Activated naive CD8-positive, alpha-beta T cell (primary cell): ENCODE measurements around the gene PTPRN2.
"Not testable (repeated sequence)": the region's sequence is repeated elsewhere in the genome, so short reads cannot be mapped to it uniquely, and the experiment has no call there.

Source experiments
- H3K27ac Mint-ChIP-seq: one replicate; pipeline ENCODE4 v1.8.0; 2021; ENCODE audit warnings: mixed read lengths
- H3K27me3 Mint-ChIP-seq: one replicate; pipeline ENCODE4 v1.8.0; 2021; ENCODE audit warnings: mixed read lengths
- H3K36me3 Mint-ChIP-seq: one replicate; pipeline ENCODE4 v1.8.0; 2021; ENCODE audit warnings: mixed read lengths
- H3K4me1 Mint-ChIP-seq: one replicate; pipeline ENCODE4 v1.8.0; 2021; ENCODE audit warnings: low read depth, mixed read lengths
- H3K4me3 Mint-ChIP-seq: one replicate; pipeline ENCODE4 v1.8.0; 2021; ENCODE audit warnings: mild to moderate bottlenecking, mixed read lengths
- H3K9me3 Mint-ChIP-seq: one replicate; pipeline ENCODE4 v1.8.0; 2021; ENCODE audit warnings: low read depth, mixed read lengths

The PTPRN2 gene

GRCh38 chr7:158517072-158517471 lies 70.6 kb downstream of the PTPRN2 start:
- Mint-ChIP-seq H3K9me3 (peaks cover 8% of the 10 kb centered on the region), H3K27me3 (peaks cover 6% of the 10 kb centered on the region), H3K27ac (no peak overlapping the region), H3K4me3 (no peak overlapping the region), H3K4me1 (no peaks in the 10 kb centered on the region), H3K36me3 (no peaks in the 10 kb centered on the region)

GRCh38 chr7:158516524-158516923 lies 71.1 kb downstream of the PTPRN2 start:
- Mint-ChIP-seq H3K27ac (no peak overlapping the region), H3K9me3 (peaks cover 13% of the 10 kb centered on the region), H3K4me1 (no peaks in the 10 kb centered on the region), H3K27me3 (peaks cover 6% of the 10 kb centered on the region), H3K36me3 (no peaks in the 10 kb centered on the region), H3K4me3 (no peak overlapping the region)

GRCh38 chr7:158512869-158513268 lies 74.8 kb downstream of the PTPRN2 start:
- Mint-ChIP-seq H3K4me1 (no peaks in the 10 kb centered on the region), H3K9me3 (peaks cover 23% of the 10 kb centered on the region)

GRCh38 chr7:158512042-158512441 lies 75.6 kb downstream of the PTPRN2 start:
- Mint-ChIP-seq H3K27ac (no peak overlapping the region), H3K9me3 (peaks cover 23% of the 10 kb centered on the region), H3K4me3 (no peak overlapping the region), H3K27me3 (peaks cover 13% of the 10 kb centered on the region), H3K36me3 (no peaks in the 10 kb centered on the region), H3K4me1 (no peaks in the 10 kb centered on the region)

More at GRCh38 chr7:158512869-158513268, 74.8 kb downstream of the PTPRN2 start:
- Mint-ChIP-seq H3K4me3 (no peak overlapping the region), H3K27ac (no peak overlapping the region), H3K27me3 (peaks cover 10% of the 10 kb centered on the region), H3K36me3 (no peaks in the 10 kb centered on the region)

DNA sequence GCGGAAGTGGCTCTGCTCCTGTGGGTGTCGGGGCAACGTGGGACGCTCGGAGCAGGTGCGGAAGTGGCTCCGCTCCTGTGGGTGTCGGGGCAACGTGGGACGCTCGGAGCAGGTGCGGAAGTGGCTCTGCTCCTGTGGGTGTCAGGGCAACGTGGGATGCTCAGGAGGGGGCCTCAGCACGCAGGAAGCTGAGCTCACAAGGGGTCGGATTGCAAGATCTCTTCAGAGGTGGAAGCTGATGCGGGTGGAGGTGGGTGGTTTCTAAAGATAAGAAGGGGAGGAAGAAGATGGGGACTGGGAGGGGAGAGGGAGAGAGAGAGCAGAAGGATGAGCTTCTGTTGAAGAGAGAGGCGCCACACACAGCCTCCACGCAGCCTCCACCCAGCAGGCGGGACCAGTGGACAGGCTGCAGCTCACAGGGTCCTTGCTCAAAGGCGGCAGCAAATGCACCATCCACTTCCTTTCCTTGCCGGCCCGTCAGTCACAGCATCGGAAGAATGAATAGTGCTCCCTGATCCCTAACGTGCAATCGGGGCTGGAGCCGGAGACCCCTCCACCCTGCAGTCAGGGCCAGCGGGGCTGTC lies 78.7 kb downstream of the PTPRN2 start:
- Mint-ChIP-seq H3K36me3 (no peaks in the 10 kb centered on the region), H3K4me3 (no peak overlapping the region), H3K27ac (no peak overlapping the region), H3K4me1 (no peaks in the 10 kb centered on the region), H3K9me3 (peaks cover 23% of the 10 kb centered on the region), H3K27me3 (peaks cover 9% of the 10 kb centered on the region)

GRCh38 chr7:158508321-158508720 lies 79.3 kb downstream of the PTPRN2 start:
- H3K4me1 Mint-ChIP-seq, H3K36me3 Mint-ChIP-seq, H3K4me3 Mint-ChIP-seq, H3K27me3 Mint-ChIP-seq, H3K27ac Mint-ChIP-seq: not testable (repeated sequence)
- H3K9me3 Mint-ChIP-seq, result peaks cover 23% of the 10 kb centered on the region

GRCh38 chr7:158507917-158508316 lies 79.7 kb downstream of the PTPRN2 start:
- Mint-ChIP-seq H3K27me3 (peaks cover 12% of the 10 kb centered on the region), H3K36me3 (no peaks in the 10 kb centered on the region), H3K27ac (no peak overlapping the region), H3K4me3 (no peak overlapping the region), H3K4me1 (no peaks in the 10 kb centered on the region), H3K9me3 (peaks cover 23% of the 10 kb centered on the region)

- H3K4me3 Mint-ChIP-seq, H3K27ac Mint-ChIP-seq, H3K36me3 Mint-ChIP-seq, H3K4me1 Mint-ChIP-seq: not testable (repeated sequence)
- Mint-ChIP-seq H3K9me3 (peaks cover 17% of the 10 kb centered on the region), H3K27me3 (peaks cover 12% of the 10 kb centered on the region)
Observed at GRCh38 chr7:158507175-158507574, 80.4 kb downstream of the PTPRN2 start.

DNA sequence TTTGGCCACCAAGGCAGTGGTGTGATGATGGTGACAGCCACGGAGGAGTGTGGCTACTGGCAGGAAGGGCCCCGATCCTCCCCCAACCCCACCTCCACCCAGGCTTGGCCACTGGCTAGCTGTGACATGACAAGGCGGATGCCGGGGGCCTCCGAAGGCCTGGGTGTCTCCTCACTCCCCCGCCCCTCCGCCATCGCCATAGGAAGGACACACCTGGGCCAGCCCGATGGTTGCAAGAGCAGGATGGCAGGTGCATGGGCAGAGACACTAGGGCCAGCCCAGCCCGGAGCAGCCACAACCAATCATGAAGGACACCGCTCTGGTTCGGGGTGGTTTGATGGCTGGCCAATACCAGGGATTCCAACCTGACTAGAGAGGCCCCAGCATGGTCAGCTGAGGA lies 81.0 kb downstream of the PTPRN2 start:
- Mint-ChIP-seq H3K27ac (no peak overlapping the region), H3K36me3 (no peaks in the 10 kb centered on the region), H3K4me3 (no peak overlapping the region), H3K4me1 (no peaks in the 10 kb centered on the region), H3K9me3 (peaks cover 11% of the 10 kb centered on the region), H3K27me3 (peaks cover 15% of the 10 kb centered on the region)

DNA sequence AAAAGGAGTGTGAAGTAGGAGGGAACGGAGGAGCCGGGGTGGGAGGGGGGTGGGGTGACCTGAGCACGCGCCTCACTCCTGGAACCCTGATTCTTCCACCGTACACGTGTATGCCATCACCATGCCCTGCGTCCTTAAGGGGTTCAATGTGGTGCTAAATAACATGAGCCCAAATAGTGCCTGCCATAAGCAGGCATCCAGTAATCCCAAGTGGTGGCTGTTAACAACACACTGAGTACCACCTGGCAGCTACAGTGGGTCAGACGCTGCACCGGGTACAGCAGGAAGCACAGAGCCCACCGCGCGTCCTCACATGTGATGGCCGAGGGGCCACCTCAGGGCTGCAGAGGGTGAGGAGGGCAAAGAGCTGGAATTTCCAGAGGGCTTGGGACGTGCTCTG lies 81.9 kb downstream of the PTPRN2 start:
- Mint-ChIP-seq H3K36me3 (no peaks in the 10 kb centered on the region), H3K4me1 (no peaks in the 10 kb centered on the region), H3K27me3 (peaks cover 15% of the 10 kb centered on the region), H3K9me3 (peaks cover 5% of the 10 kb centered on the region), H3K4me3 (no peak overlapping the region), H3K27ac (no peak overlapping the region)

DNA sequence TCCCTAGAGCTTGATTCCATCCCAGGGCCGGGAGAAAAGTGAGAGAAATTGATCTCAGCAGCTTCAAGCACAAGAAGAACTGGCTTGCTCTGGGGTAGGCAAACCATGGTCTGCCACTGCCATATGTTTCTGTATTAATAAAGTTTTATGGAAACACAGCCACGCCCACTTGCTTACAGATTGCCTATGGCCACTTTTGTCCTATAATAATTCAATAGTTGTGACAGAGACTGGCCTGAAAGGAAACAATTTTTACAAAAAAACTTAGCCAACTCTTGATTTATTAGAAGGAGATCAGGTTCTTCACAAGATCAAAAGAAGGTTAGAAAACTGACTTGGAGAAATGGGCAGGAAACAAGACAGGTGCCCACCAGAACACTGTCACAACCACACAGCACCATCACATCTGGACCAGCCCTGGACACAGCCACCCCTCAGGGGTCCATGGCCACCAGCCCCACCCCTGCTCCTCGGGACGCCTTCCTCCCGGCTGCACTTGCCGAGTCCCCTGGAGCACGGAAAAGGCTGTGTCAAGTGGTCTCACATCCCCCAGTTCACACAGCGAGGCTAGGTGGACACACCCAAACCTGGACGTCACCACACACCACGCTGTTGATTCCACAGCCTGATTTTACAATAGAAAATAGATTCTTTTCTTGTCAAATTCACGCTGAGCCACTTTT lies 85.4 kb downstream of the PTPRN2 start:
- H3K4me3 Mint-ChIP-seq, result no peak overlapping the region
- peaks cover 12% of the 10 kb centered on the region for H3K27me3 Mint-ChIP-seq
- no peaks in the 10 kb centered on the region for H3K36me3 Mint-ChIP-seq
- H3K9me3 Mint-ChIP-seq, result no peaks in the 10 kb centered on the region
- no peak overlapping the region for H3K27ac Mint-ChIP-seq
- H3K4me1 Mint-ChIP-seq, result no peaks in the 10 kb centered on the region

- H3K36me3 Mint-ChIP-seq, result no peaks in the 10 kb centered on the region
- H3K27me3 Mint-ChIP-seq, result peaks cover 8% of the 10 kb centered on the region
- H3K4me3 Mint-ChIP-seq, result no peak overlapping the region
- H3K9me3 Mint-ChIP-seq, result no peaks in the 10 kb centered on the region
- no peak overlapping the region for H3K27ac Mint-ChIP-seq
- H3K4me1 Mint-ChIP-seq, result no peaks in the 10 kb centered on the region
Observed at GRCh38 chr7:158501393-158502067, 86.1 kb downstream of the PTPRN2 start.

- H3K9me3 Mint-ChIP-seq, result no peaks in the 10 kb centered on the region
- no peak overlapping the region for H3K27ac Mint-ChIP-seq
- H3K36me3 Mint-ChIP-seq, result no peaks in the 10 kb centered on the region
- H3K27me3 Mint-ChIP-seq, result peaks cover 9% of the 10 kb centered on the region
- H3K4me3 Mint-ChIP-seq, result no peak overlapping the region
- no peaks in the 10 kb centered on the region for H3K4me1 Mint-ChIP-seq
Observed at GRCh38 chr7:158500651-158501052, 87.0 kb downstream of the PTPRN2 start.

- H3K27ac Mint-ChIP-seq, result no peak overlapping the region
- no peaks in the 10 kb centered on the region for H3K36me3 Mint-ChIP-seq
- peaks cover 3% of the 10 kb centered on the region for H3K4me1 Mint-ChIP-seq
- no peaks in the 10 kb centered on the region for H3K9me3 Mint-ChIP-seq
- H3K4me3 Mint-ChIP-seq, result no peak overlapping the region
- peaks cover 13% of the 10 kb centered on the region for H3K27me3 Mint-ChIP-seq
Observed at GRCh38 chr7:158499082-158499455, 88.6 kb downstream of the PTPRN2 start.

DNA sequence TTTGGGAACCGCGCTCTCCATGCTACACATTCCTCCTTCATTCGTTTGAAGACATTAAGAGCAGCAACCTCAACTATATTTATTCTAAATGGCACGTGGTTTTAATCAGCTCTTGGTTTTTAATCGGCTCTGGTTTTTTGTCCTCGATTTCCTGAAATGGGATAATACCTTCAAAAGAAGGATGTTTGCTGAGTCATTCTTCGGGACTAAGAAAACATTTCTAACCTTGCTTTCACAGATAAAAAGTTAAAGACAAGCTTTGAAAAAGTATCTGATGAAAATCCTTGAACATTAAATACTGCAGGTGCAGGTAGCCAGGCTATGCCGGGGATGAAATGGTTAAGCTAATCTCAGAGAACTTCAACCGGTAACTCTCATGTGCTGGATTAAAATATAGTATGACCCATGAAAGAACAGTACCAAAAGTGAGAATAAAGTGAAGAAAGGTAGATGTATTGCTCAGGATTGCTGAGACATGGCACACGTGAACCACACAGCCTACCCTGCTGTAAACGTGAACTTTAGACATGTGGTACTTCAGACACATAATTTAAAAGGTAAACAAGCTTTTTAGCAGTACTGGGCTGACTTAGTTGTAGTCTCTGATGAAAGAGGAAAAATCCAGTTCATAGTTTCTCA lies 89.1 kb downstream of the PTPRN2 start:
- Mint-ChIP-seq H3K36me3 (no peaks in the 10 kb centered on the region), H3K9me3 (no peaks in the 10 kb centered on the region), H3K27me3 (peaks cover 13% of the 10 kb centered on the region), H3K4me1 (peaks cover 3% of the 10 kb centered on the region), H3K4me3 (no peak overlapping the region), H3K27ac (no peak overlapping the region)
